Stimulated activated CD4-positive, alpha-beta T cell treated with anti-CD3 and anti-CD28 coated beads, Interleukin-4, amount 100 ng/mL, for 48 hours (primary cell): ENCODE results near the gene SYTL1.
"Not testable (repeated sequence)": the region's sequence is repeated elsewhere in the genome, so short reads cannot be mapped to it uniquely, and the experiment has no call there.

Experiments
- DNase-seq, 2 donors: peaks; one replicate each; pipeline ENCODE4 v3.0.0-alpha.2; 2020; ENCODE audit warnings: low read depth in 2 of 2

SYTL1 gene

GRCh38 chr1:27383039-27383605, 41.3 kb downstream of the SYTL1 start, which contains the start of gene CD164L2:
CD164L2 (minus strand) TSS chr1:27383333; CDS start chr1:27383239, 94 bp downstream.
- DNase-seq: peak; percentile 43 to 57

GRCh38 chr1:27383661-27384060, 41.8 kb downstream of the SYTL1 start:
- DNase-seq: no peak

GRCh38 chr1:27384797-27385196, 43.0 kb downstream of the SYTL1 start:
- not testable (repeated sequence) for DNase-seq

GRCh38 chr1:27388337-27389005, 46.6 kb downstream of the SYTL1 start:
- peak; percentile 64 to 70 for DNase-seq

GRCh38 chr1:27391511-27392095, 49.8 kb downstream of the SYTL1 start:
- DNase-seq: no peak

- DNase-seq: peak; percentile 92 to 95
These were observed 50.4 kb downstream of the SYTL1 start, which contains the start of gene GPR3 for GRCh38 chr1:27392096-27392777. GPR3 (plus strand) TSS chr1:27392622; CDS start chr1:27393799, 1,177 bp downstream.

GRCh38 chr1:27392778-27393635, 51.2 kb downstream of the SYTL1 start:
- DNase-seq: no peak

GRCh38 chr1:27393641-27394281, 51.9 kb downstream of the SYTL1 start:
- DNase-seq: no peak

- no peak for DNase-seq
These were observed 52.4 kb downstream of the SYTL1 start for GRCh38 chr1:27394282-27394658.

GRCh38 chr1:27394925-27395324, 53.1 kb downstream of the SYTL1 start:
- no peak for DNase-seq

- DNase-seq: peak; percentile 69 to 73
These were observed 53.8 kb downstream of the SYTL1 start for GRCh38 chr1:27395441-27396195.

GRCh38 chr1:27397110-27397509, 55.3 kb downstream of the SYTL1 start:
- DNase-seq: no peak

- DNase-seq: no peak
These were observed 55.9 kb downstream of the SYTL1 start for GRCh38 chr1:27397749-27398148.

GRCh38 chr1:27398405-27399149, 56.8 kb downstream of the SYTL1 start:
- DNase-seq: no peak

GRCh38 chr1:27399251-27400025, 57.6 kb downstream of the SYTL1 start:
- no peak for DNase-seq

- no peak for DNase-seq
These were observed 58.5 kb downstream of the SYTL1 start for GRCh38 chr1:27400082-27400962.

GRCh38 chr1:27400963-27401341, 59.1 kb downstream of the SYTL1 start:
- DNase-seq: no peak

GRCh38 chr1:27402349-27402754, 60.5 kb downstream of the SYTL1 start:
- DNase-seq: no peak
